HepG2 (cell line): ENCODE results near the gene ACACA. TPM values are rescaled to one million over a fixed set of nuclear protein-coding genes. Genes with fewer than 3 reads are reported as not detected.

ENCODE experiments used
- ATAC-seq: fragments of 200-7000 bp; cut with Tn5 transposase; 3 replicates; pipeline ENCODE4 v1.9.1; 2020; ENCODE audit warnings: mild to moderate bottlenecking, moderate library complexity
- BruUV-seq: library from RNA; stranded (reverse); fragments of 400-500 nt; replicated peaks from 2 replicates; lab custom pipeline; 2021; lab: Mats Ljungman, UMichigan
- CTCF ChIA-PET: fragments of 300-600 bp; formaldehyde crosslinking; extraction: SDS; loops from one replicate; lab custom pipeline; 2021; ENCODE audit warnings: low total read pairs, inconsistent platforms, low intra/inter-chr PET ratio; lab: Yijun Ruan, JAX
- POLR2A ChIA-PET: fragments of 350-600 bp; sonication (Branson Sonifier 250); formaldehyde crosslinking; loops from one replicate; lab custom pipeline; 2020; ENCODE audit warnings: antibody characterized with exemption, inconsistent platforms; lab: Yijun Ruan, JAX
- DNase-seq: peaks from one replicate; pipeline ENCODE4 v3.0.0-alpha.2; 2015; ENCODE audit warnings: low spot score
- FAIRE-seq: peaks from 3 replicates; lab custom pipeline; 2011; peaks lifted over from hg19 to GRCh38; lab: Jason Lieb, UNC
- H2AFZ ChIP-seq: one replicate; pipeline ENCODE4 v1.6.1; 2011; ENCODE audit warnings: low read length, inconsistent platforms
- H3K27ac ChIP-seq: fragments of 300-600 bp; 3 replicates; pipeline ENCODE4 v1.8.0; 2011; ENCODE audit warnings: mixed run types, mild to moderate bottlenecking, mixed read lengths, low read length, inconsistent platforms; ENCODE audit not compliant: insufficient read depth; ENCODE audit errors: extremely low read length
- H3K27me3 ChIP-seq, 2 experiments: fragments of 200-600 bp in 1 of 2; 2 replicates in 1 of 2; 3 replicates in 1 of 2; pipeline versions ENCODE4 v1.6.0 to v1.8.0; 2011; ENCODE audit warnings: low read length in 2 of 2, mild to moderate bottlenecking in 2 of 2, moderate library complexity in 2 of 2, inconsistent platforms in 1 of 2; ENCODE audit not compliant: insufficient read depth in 2 of 2, control insufficient read depth in 1 of 2
- H3K36me3 ChIP-seq, 2 experiments: fragments of 200-600 bp in 1 of 2; replicated peaks in 1 of 2; 2 replicates in 1 of 2; 3 replicates in 1 of 2; pipeline versions ENCODE4 v1.5.1 to v1.8.0; 2011; ENCODE audit warnings: low read length in 2 of 2, inconsistent platforms in 1 of 2; ENCODE audit not compliant: insufficient read depth in 2 of 2, control insufficient read depth in 1 of 2
- H3K4me1 ChIP-seq: 2 replicates; pipeline ENCODE4 v1.5.1; 2012; ENCODE audit warnings: low read length, inconsistent platforms; ENCODE audit not compliant: insufficient read depth
- H3K4me2 ChIP-seq: 2 replicates; pipeline ENCODE4 v1.6.0; 2011; ENCODE audit warnings: low read depth, low read length, inconsistent platforms
- H3K4me3 ChIP-seq, 3 experiments: fragments of 200-600 bp in 1 of 3; sonication (generic), shearing (Covaris generic) in 1 of 3; replicated peaks in 1 of 3; 2 replicates each; pipeline ENCODE4 v1.5.1; 2011 to 2016; ENCODE audit warnings: low read length in 3 of 3, inconsistent platforms in 2 of 3, low read depth in 2 of 3, mild to moderate bottlenecking in 2 of 3, control low read depth in 1 of 3, mixed read lengths in 1 of 3; ENCODE audit not compliant: insufficient read depth in 1 of 3
- H3K79me2 ChIP-seq: one replicate; pipeline ENCODE4 v1.6.1; 2011; ENCODE audit warnings: low read length, inconsistent platforms; ENCODE audit not compliant: insufficient read depth
- H3K9ac ChIP-seq: 2 replicates; pipeline ENCODE4 v1.6.0; 2011; ENCODE audit warnings: mild to moderate bottlenecking, low read depth, low read length, inconsistent platforms; ENCODE audit not compliant: insufficient read depth
- H3K9me3 ChIP-seq: 2 replicates; pipeline ENCODE4 v1.5.1; 2012; ENCODE audit warnings: mild to moderate bottlenecking, low read length
- H4K20me1 ChIP-seq: 2 replicates; pipeline ENCODE4 v1.6.0; 2011; ENCODE audit warnings: inconsistent platforms, mild to moderate bottlenecking, low read length, moderate library complexity; ENCODE audit not compliant: insufficient read depth
- AGO1 ChIP-seq: fragments of 200-400 bp; formaldehyde crosslinking; IDR thresholded peaks from 2 replicates; pipeline ENCODE4 v1.6.1; 2017; ENCODE audit warnings: mild to moderate bottlenecking, low read depth, low read length, moderate library complexity; ENCODE audit not compliant: poor library complexity, severe bottlenecking
- BHLHE40 ChIP-seq: IDR thresholded peaks from 2 replicates; pipeline ENCODE4 v1.6.1; 2011; ENCODE audit warnings: low read length, improper control_type of control experiment
- BORCS8-MEF2B ChIP-seq: sonication (generic); formaldehyde crosslinking; IDR thresholded peaks from 2 replicates; pipeline ENCODE4 v1.8.0; 2022; ENCODE audit warnings: mild to moderate bottlenecking, missing genetic modification reagents
- CREM ChIP-seq, 2 experiments: sonication (generic) in 1 of 2; formaldehyde crosslinking in 1 of 2; IDR thresholded peaks; 2 replicates each; pipeline versions ENCODE4 v1.4.0 to v1.6.1; 2016 to 2020; ENCODE audit warnings: antibody characterized with exemption in 1 of 2, mild to moderate bottlenecking in 1 of 2, missing genetic modification reagents in 1 of 2
- HNRNPL ChIP-seq: fragments of 200-400 bp; formaldehyde crosslinking; IDR thresholded peaks from 2 replicates; pipeline ENCODE4 v1.6.1; 2017; ENCODE audit warnings: mild to moderate bottlenecking, low read depth, low read length
- HOXA7 ChIP-seq: sonication (generic); formaldehyde crosslinking; IDR thresholded peaks from 2 replicates; pipeline ENCODE4 v1.8.1; 2022; ENCODE audit warnings: mild to moderate bottlenecking, missing genetic modification reagents, moderate library complexity
- MXI1 ChIP-seq: IDR thresholded peaks from 3 replicates; pipeline ENCODE4 v1.6.1; 2012; ENCODE audit warnings: low read depth, low read length, inconsistent platforms, borderline replicate concordance
- NFYB ChIP-seq: sonication (generic); formaldehyde crosslinking; IDR thresholded peaks from 2 replicates; pipeline ENCODE4 v1.4.0; 2020; ENCODE audit warnings: missing genetic modification reagents
- RBM22 ChIP-seq: fragments of 200-400 bp; formaldehyde crosslinking; optimal IDR thresholded peaks from 2 replicates; pipeline ENCODE3; 2017; ENCODE audit warnings: mild to moderate bottlenecking, low read length, moderate library complexity
- SRY ChIP-seq: sonication (generic); formaldehyde crosslinking; IDR thresholded peaks from 2 replicates; pipeline ENCODE4 v1.8.0; 2022; ENCODE audit warnings: mild to moderate bottlenecking, missing genetic modification reagents
- TCF7 ChIP-seq: sonication (generic); IDR thresholded peaks from 2 replicates; pipeline ENCODE4 v1.6.1; 2016; ENCODE audit warnings: antibody characterized with exemption, low read depth
- ZNF264 ChIP-seq: sonication (generic); formaldehyde crosslinking; IDR thresholded peaks from 2 replicates; pipeline ENCODE4 v1.4.0; 2020; ENCODE audit warnings: missing genetic modification reagents
- ZNF44 ChIP-seq: sonication (generic); formaldehyde crosslinking; IDR thresholded peaks from 2 replicates; pipeline ENCODE4 v1.5.1; 2020; ENCODE audit warnings: mild to moderate bottlenecking, missing genetic modification reagents
- ZNF652 ChIP-seq: IDR thresholded peaks from 2 replicates; pipeline ENCODE4 v1.6.1; 2016; ENCODE audit warnings: low read depth, borderline replicate concordance
- ZNF816 ChIP-seq: sonication (generic); formaldehyde crosslinking; IDR thresholded peaks from 2 replicates; pipeline ENCODE4 v1.8.0; 2022; ENCODE audit warnings: missing genetic modification reagents, mild to moderate bottlenecking, borderline replicate concordance
- ZNF841 ChIP-seq: sonication (generic); formaldehyde crosslinking; IDR thresholded peaks from 2 replicates; pipeline ENCODE4 v1.8.1; 2023; ENCODE audit warnings: missing genetic modification reagents, borderline replicate concordance
- WGBS: methylation state at CpG from one replicate; pipeline ENCODE4 v1.1.6; 2017; ENCODE audit warnings: low lambda C conversion rate; 5-methylcytosine and 5-hydroxymethylcytosine counted together
- in situ Hi-C: cut with HindIII; loops from 2 replicates; pipeline ENCODE4 v1.10.0; 2017; ENCODE audit warnings: low pct_unique_long_range_greater_than_20kb; ENCODE audit not compliant: extremely low pct_ligation_motif_present
- intact Hi-C: fragments of 100-400 bp; cut with micrococcal nuclease; formaldehyde crosslinking; loops from one replicate; pipeline ENCODE4 v1.10.0; 2022; ENCODE audit not compliant: unreplicated experiment
- polyA plus RNA-seq, 8 experiments: library from polyadenylated mRNA; depleted of rRNA in 3 of 8; stranded (reverse) in 7 of 8; unstranded in 1 of 8; fragments of >200 nt; fragmentation: Illumina TruSeq in 4 of 8; extraction: Trizol in 4 of 8; gene quantifications; 2 replicates each; pipeline versions ENCODE4 v1.2.1 to v1.2.3, GENCODE V29; 2011 to 2016; ENCODE audit warnings: low read depth in 4 of 8, missing spikeins in 1 of 8, mixed read lengths in 1 of 8; ENCODE audit not compliant: insufficient read depth in 1 of 8
- total RNA-seq, 5 experiments: library from RNA; depleted of rRNA; stranded (reverse); fragments of >200 nt; fragmentation: Illumina TruSeq; extraction: Trizol; gene quantifications; 2 replicates each; pipeline ENCODE4 v1.2.3, GENCODE V29; 2016; ENCODE audit warnings: low read depth in 1 of 5
- TF ChIP-seq, protein P1 (sequence below): sonication (generic); formaldehyde crosslinking; IDR thresholded peaks from 2 replicates; pipeline ENCODE4 v1.4.0; 2020; ENCODE audit warnings: missing genetic modification reagents

ACACA gene
- total and polyA plus RNA-seq, 2 of the 13 experiments (the other 11 are each of a cell fraction or from before 2014, with no cell fraction given), result 39.2 to 47.2 TPM

DNA sequence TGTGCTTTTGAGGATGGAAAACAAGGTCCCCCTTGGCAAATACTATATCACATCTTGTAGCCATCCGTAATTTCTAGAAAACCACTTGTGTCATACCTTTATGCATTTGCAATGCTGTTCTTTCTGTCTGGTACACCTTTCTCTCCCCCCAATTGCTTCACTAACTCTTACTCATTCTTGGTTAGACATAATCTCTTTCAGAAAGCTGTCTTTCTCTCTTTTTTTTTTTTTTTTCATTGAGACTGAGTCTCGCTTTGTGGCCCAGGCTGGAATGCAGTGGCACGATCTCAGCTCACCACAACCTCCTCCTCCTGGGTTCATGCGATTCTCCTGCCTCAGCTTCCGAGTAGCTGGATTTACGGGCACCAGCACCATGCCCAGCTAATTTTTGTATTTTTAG is 125.8 kb downstream of the ACACA start:
- Histone ChIP-seq H4K20me1 (no peaks in the 10 kb centered on the region), H3K27me3 (no peaks in the 10 kb centered on the region), H3K9ac (no peak overlapping the region), H3K79me2 (no peaks in the 10 kb centered on the region), H3K9me3 (no peaks in the 10 kb centered on the region), H3K4me1 (no peaks in the 10 kb centered on the region)
- ATAC-seq (no peak), FAIRE-seq (no peak), DNase-seq (no peak)
- in situ Hi-C loops, result no loop called here
- CTCF ChIA-PET, result no interaction called here
- TF ChIP-seq CREM (IDR thresholded peaks at IDR 0.05), result no peak
- TF ChIP-seq CREM (CRISPR knock-in tag; IDR thresholded peaks at IDR 0.05), result no peak
- no peak for TF ChIP-seq RBM22
- no peak for TF ChIP-seq MXI1
- no peak for TF ChIP-seq BHLHE40
- TF ChIP-seq, protein P1, sequence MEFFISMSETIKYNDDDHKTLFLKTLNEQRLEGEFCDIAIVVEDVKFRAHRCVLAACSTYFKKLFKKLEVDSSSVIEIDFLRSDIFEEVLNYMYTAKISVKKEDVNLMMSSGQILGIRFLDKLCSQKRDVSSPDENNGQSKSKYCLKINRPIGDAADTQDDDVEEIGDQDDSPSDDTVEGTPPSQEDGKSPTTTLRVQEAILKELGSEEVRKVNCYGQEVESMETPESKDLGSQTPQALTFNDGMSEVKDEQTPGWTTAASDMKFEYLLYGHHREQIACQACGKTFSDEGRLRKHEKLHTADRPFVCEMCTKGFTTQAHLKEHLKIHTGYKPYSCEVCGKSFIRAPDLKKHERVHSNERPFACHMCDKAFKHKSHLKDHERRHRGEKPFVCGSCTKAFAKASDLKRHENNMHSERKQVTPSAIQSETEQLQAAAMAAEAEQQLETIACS, result no peak
- TF ChIP-seq SRY (CRISPR knock-in tag), result no peak
- TF ChIP-seq, all 625 proteins: peak for 0
- Histone ChIP-seq H3K4me2 (no peak overlapping the region), H2AFZ (no peak overlapping the region), H3K4me3 (no peak overlapping the region), H3K27ac (no peak overlapping the region), H3K36me3 (peaks cover 6 to 62% of the 10 kb centered on the region in 2 experiments)
- WGBS, result 94% methylated on average over 6 of the region's 6 CpGs
- POLR2A ChIA-PET, result no interaction called here
- intact Hi-C loops, result no loop called here
- no TSS peak for BruUV-seq

DNA sequence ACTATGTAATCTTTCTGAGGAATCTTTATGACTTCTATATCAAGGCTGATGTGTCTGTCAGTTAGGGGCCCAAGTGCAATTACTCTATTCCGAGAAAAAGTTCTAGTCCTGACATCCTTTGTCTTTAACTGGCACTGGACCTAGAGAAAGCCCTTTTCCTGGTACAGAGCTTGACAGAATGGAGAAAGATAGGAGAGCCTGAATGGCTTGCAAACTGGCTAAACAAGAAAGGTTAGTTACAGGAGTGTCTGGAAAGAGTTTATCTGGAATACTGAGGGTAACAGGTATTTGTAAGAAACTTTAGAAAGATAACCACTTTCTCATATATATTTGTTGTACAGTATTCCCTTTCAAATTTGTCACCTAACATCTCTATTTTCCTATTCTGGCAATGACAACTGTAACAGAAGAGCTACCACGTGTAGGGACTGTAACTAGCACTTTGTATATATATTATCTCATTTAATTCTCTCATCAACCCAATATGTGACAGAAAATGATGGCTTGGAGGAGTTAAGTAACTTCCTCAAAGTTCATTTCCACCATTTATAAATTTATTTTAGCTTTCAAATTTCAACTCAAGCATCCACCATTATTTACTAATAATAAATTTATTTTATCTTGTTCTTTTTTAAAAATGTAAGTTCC is 128.3 kb downstream of the ACACA start:
- no peak for DNase-seq
- CTCF ChIA-PET, result no interaction called here
- POLR2A ChIA-PET, result no interaction called here
- no peak overlapping the region for H3K4me3 ChIP-seq
- no peak overlapping the region for H2AFZ ChIP-seq
- FAIRE-seq, result no peak
- intact Hi-C loops (no loop called here), in situ Hi-C loops (no loop called here)
- H3K4me2 ChIP-seq, result no peak overlapping the region
- no peak overlapping the region for H3K9ac ChIP-seq
- no TSS peak for BruUV-seq
- no peaks in the 10 kb centered on the region for H3K4me1 ChIP-seq
- H3K9me3 ChIP-seq, result no peaks in the 10 kb centered on the region
- no peak overlapping the region for H3K27ac ChIP-seq
- 95% methylated on average over 2 of the region's 2 CpGs for WGBS
- no peaks in the 10 kb centered on the region for H3K27me3 ChIP-seq
- H3K36me3 ChIP-seq, result peaks cover 13 to 78% of the 10 kb centered on the region in 2 experiments
- ATAC-seq, result no peak
- H3K79me2 ChIP-seq, result no peaks in the 10 kb centered on the region
- no peaks in the 10 kb centered on the region for H4K20me1 ChIP-seq
- TF ChIP-seq ZNF816, result no peak
- no peak for TF ChIP-seq ZNF841
- TF ChIP-seq HOXA7 (CRISPR knock-in tag), result no peak
- no peak for TF ChIP-seq AGO1
- no peak for TF ChIP-seq ZNF44
- TF ChIP-seq ZNF264 (CRISPR knock-in tag), result no peak
- TF ChIP-seq BORCS8-MEF2B, result no peak
- TF ChIP-seq NFYB (CRISPR knock-in tag), result no peak
- no peak for TF ChIP-seq TCF7
- no peak for TF ChIP-seq HNRNPL
- TF ChIP-seq ZNF652, result no peak
